ENCODE data around the gene ALDH3B1.

ALDH3B1 gene

GRCh38 chr11:68047437-68048290, 37.5 kb downstream of the ALDH3B1 start:
- DNase-seq: no peak

GRCh38 chr11:68048681-68049508, 38.8 kb downstream of the ALDH3B1 start:
- DNase-seq: no peak

GRCh38 chr11:68049509-68050370, 39.6 kb downstream of the ALDH3B1 start:
- DNase-seq: no peak

- DNase-seq: no peak
Observed at GRCh38 chr11:68050371-68050841, 40.3 kb downstream of the ALDH3B1 start.

- no peak for DNase-seq
Observed at GRCh38 chr11:68051191-68052136, 41.3 kb downstream of the ALDH3B1 start.

GRCh38 chr11:68052137-68052873, 42.2 kb downstream of the ALDH3B1 start:
- DNase-seq: no peak

GRCh38 chr11:68053117-68053516, 43.0 kb downstream of the ALDH3B1 start:
- no peak for DNase-seq

GRCh38 chr11:68053981-68054812, 44.1 kb downstream of the ALDH3B1 start:
- no peak for DNase-seq

- no peak for DNase-seq
Observed at GRCh38 chr11:68056317-68057285, 46.5 kb downstream of the ALDH3B1 start.

GRCh38 chr11:68057807-68058206, 47.7 kb downstream of the ALDH3B1 start:
- DNase-seq: no peak

- DNase-seq: no peak
Observed at GRCh38 chr11:68061508-68061907, 51.4 kb downstream of the ALDH3B1 start.

- DNase-seq: no peak
Observed at GRCh38 chr11:68064926-68065325, 54.8 kb downstream of the ALDH3B1 start.

- DNase-seq: no peak
Observed at GRCh38 chr11:68065841-68066240, 55.7 kb downstream of the ALDH3B1 start.

GRCh38 chr11:68066742-68067141, 56.6 kb downstream of the ALDH3B1 start:
- no peak for DNase-seq

- DNase-seq: no peak
Observed at GRCh38 chr11:68067991-68068390, 57.9 kb downstream of the ALDH3B1 start.

GRCh38 chr11:68071281-68072048, 61.3 kb downstream of the ALDH3B1 start:
- no peak for DNase-seq

GRCh38 chr11:68074584-68075352, 64.6 kb downstream of the ALDH3B1 start:
- DNase-seq: peak; percentile 14

Data from NCI-H2171 treated with DMSO at 0.1 percent for 48 hours (cell line).